Loucy (cell line): ENCODE results near the gene TUBA3D.
A peak's percentile ranks its signal among the peaks of the same experiment; 100 is the strongest.
"Not testable (repeated sequence)": the region's sequence is repeated elsewhere in the genome, so short reads cannot be mapped to it uniquely, and the experiment has no call there.

ENCODE experiments used
- H2AFZ ChIP-seq: fragments of 200-600 bp; sonication (generic); 2 replicates; pipeline ENCODE4 v1.6.0; 2016; ENCODE audit warnings: antibody characterized with exemption, mild to moderate bottlenecking, low read length, moderate library complexity
- H3F3A ChIP-seq: fragments of 200-600 bp; 2 replicates; pipeline ENCODE4 v1.6.0; 2016; ENCODE audit warnings: antibody characterized with exemption, low read depth, mild to moderate bottlenecking
- H3K27me3 ChIP-seq: fragments of 200-600 bp; sonication (generic); 2 replicates; pipeline ENCODE4 v1.6.1; 2014; ENCODE audit warnings: low read length, mild to moderate bottlenecking; ENCODE audit not compliant: insufficient read depth, poor library complexity, severe bottlenecking
- H3K36me3 ChIP-seq: fragments of 200-600 bp; sonication (generic); 2 replicates; pipeline ENCODE4 v1.6.1; 2016; ENCODE audit warnings: low read length; ENCODE audit not compliant: insufficient read depth
- H3K4me1 ChIP-seq: fragments of 200-600 bp; sonication (generic); 2 replicates; pipeline ENCODE4 v1.5.1; 2014; ENCODE audit warnings: low read length, mild to moderate bottlenecking; ENCODE audit not compliant: insufficient read depth, poor library complexity, severe bottlenecking
- H3K4me2 ChIP-seq: fragments of 200-600 bp; sonication (generic); 2 replicates; pipeline ENCODE4 v1.6.0; 2014; ENCODE audit warnings: antibody characterized with exemption, low read length, low read depth, mild to moderate bottlenecking; ENCODE audit not compliant: poor library complexity, severe bottlenecking
- H3K4me3 ChIP-seq: fragments of 200-600 bp; sonication (generic); 2 replicates; pipeline ENCODE4 v1.5.1; 2014; ENCODE audit warnings: low read length, mild to moderate bottlenecking, mixed read lengths; ENCODE audit not compliant: poor library complexity, severe bottlenecking
- H3K79me2 ChIP-seq: fragments of 200-600 bp; sonication (generic); 2 replicates; pipeline ENCODE4 v1.6.1; 2014; ENCODE audit warnings: low read length; ENCODE audit not compliant: insufficient read depth
- H3K9ac ChIP-seq: fragments of 200-600 bp; sonication (generic); 2 replicates; pipeline ENCODE4 v1.6.0; 2014; ENCODE audit warnings: mild to moderate bottlenecking, low read depth, low read length, moderate library complexity; ENCODE audit not compliant: poor library complexity, severe bottlenecking
- H3K9me2 ChIP-seq: fragments of 200-600 bp; sonication (generic); replicated peaks from 2 replicates; pipeline ENCODE4 v1.6.1; 2016; ENCODE audit warnings: low read depth, low read length, mixed read lengths
- H3K9me3 ChIP-seq: fragments of 200-600 bp; sonication (generic); 2 replicates; pipeline ENCODE4 v1.6.1; 2014; ENCODE audit warnings: mild to moderate bottlenecking, antibody characterized with exemption, low read length, low read depth; ENCODE audit not compliant: insufficient read depth
- H4K20me1 ChIP-seq: fragments of 200-600 bp; sonication (generic); 2 replicates; pipeline ENCODE4 v1.6.0; 2014; ENCODE audit warnings: antibody characterized with exemption, low read length, mild to moderate bottlenecking; ENCODE audit not compliant: insufficient read depth, poor library complexity, severe bottlenecking
- CTCF ChIP-seq: fragments of 200-600 bp; sonication (generic); conservative IDR thresholded peaks from 2 replicates; pipeline ENCODE4 v1.5.1; 2014; ENCODE audit warnings: mild to moderate bottlenecking, antibody characterized with exemption, low read length
- EZH2phosphoT487 ChIP-seq: fragments of 200-600 bp; IDR thresholded peaks from 2 replicates; pipeline ENCODE4 v1.6.1; 2018; ENCODE audit warnings: antibody characterized with exemption, mild to moderate bottlenecking, moderate library complexity, borderline replicate concordance

The TUBA3D gene

DNA sequence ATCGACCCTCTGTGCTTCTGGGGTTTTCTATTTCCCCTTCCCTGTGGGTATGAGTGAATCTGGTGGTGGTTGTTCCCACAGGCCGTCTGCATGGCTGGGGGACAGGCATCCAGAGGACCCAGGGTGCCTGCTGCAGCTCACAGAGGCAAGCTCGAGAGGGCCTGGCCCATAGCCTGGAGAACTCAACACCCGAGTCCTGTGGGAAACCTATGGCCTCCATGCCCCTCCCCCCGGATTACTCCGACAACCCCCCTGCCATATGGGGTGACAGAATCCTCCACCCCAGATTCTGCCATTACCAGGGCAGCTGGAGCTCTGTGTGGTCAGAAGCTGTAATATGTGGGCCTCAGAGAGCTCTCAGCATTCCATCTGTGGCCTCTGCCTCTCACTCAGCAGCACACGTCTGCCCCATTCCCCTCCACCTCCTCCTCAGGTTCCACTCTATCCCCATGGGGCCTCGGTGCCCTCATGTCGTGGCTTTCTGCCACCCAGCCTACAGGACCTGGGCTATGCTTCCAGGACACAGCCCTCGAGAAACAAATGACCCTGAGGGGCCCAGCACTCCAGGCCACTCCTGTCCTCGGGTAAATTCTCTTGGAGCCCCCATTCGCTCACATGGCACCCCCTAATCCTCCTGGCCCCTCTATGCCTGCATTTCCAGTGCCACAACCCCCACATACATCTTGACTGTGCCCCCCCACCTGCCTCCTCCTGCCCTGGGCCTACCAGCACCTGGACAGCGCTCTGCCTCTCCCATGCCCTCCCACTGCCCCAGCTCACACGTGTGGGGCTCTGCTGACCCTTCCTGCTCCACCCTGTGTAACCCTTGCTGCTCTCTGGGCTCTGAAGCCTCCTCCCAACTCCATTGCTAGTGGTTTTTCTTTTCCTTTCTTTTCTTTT is 12.6 kb downstream of the TUBA3D start:
- H3K9ac ChIP-seq = peak overlapping the region; percentile 43
- no peak for TF ChIP-seq CTCF
- no peak for TF ChIP-seq EZH2phosphoT487

GRCh38 chr2:131490616-131491468 is 14.9 kb downstream of the TUBA3D start:
- H3K36me3 ChIP-seq, H3K9me2 ChIP-seq, H3F3A ChIP-seq, H3K27me3 ChIP-seq, H2AFZ ChIP-seq, H3K9me3 ChIP-seq: not testable (repeated sequence)
- H3K79me2 ChIP-seq = peaks cover 82% of the 10 kb centered on the region
- peaks cover 47% of the 10 kb centered on the region for H4K20me1 ChIP-seq
- H3K4me2 ChIP-seq = peak overlapping the region; percentile 96
- H3K9ac ChIP-seq = peak overlapping the region; percentile 99
- H3K4me1 ChIP-seq = peaks cover 29% of the 10 kb centered on the region
- H3K4me3 ChIP-seq = peak overlapping the region; percentile 99

More for the DNA sequence above, 12.6 kb downstream of the TUBA3D start:
- Histone ChIP-seq H3K9me2 (no peaks in the 10 kb centered on the region), H3K4me3 (peak overlapping the region; percentile 40), H3F3A (no peaks in the 10 kb centered on the region), H3K9me3 (no peaks in the 10 kb centered on the region), H3K4me2 (peak overlapping the region; percentile 64), H4K20me1 (peaks cover 28% of the 10 kb centered on the region), H3K4me1 (peaks cover 16% of the 10 kb centered on the region), H3K79me2 (peaks cover 59% of the 10 kb centered on the region), H2AFZ (no peak overlapping the region), H3K27me3 (no peaks in the 10 kb centered on the region), H3K36me3 (no peaks in the 10 kb centered on the region; the same call in 1 of the 2 replicates)

DNA sequence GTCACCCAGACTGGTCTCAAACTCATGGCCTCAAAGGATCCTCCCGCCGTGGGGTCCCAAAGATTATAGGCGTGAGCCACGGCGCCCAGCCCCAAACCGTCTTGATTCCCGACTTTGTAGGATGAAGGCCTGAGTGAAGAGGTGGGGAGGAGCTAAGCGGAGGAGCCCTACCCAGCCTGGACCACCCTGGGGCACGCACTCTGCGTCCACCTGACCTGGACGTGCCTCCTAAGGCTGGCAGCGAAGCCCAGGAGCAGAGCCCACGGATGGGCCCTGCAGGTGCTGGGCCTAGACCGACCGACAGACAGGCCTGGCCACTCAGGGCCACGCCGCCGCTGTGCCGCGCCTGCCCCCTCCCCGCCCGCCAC is 15.5 kb downstream of the TUBA3D start:
- peak overlapping the region; percentile 99 for H3K9ac ChIP-seq
- peaks cover 49% of the 10 kb centered on the region for H4K20me1 ChIP-seq
- H3K4me3 ChIP-seq = peak overlapping the region; percentile 99
- not testable (repeated sequence) for H3K9me2 ChIP-seq, H3F3A ChIP-seq, H3K9me3 ChIP-seq, H3K36me3 ChIP-seq, H3K27me3 ChIP-seq, H2AFZ ChIP-seq
- peak overlapping the region; percentile 96 for H3K4me2 ChIP-seq
- H3K79me2 ChIP-seq = peaks cover 84% of the 10 kb centered on the region
- peaks cover 34% of the 10 kb centered on the region for H3K4me1 ChIP-seq

DNA sequence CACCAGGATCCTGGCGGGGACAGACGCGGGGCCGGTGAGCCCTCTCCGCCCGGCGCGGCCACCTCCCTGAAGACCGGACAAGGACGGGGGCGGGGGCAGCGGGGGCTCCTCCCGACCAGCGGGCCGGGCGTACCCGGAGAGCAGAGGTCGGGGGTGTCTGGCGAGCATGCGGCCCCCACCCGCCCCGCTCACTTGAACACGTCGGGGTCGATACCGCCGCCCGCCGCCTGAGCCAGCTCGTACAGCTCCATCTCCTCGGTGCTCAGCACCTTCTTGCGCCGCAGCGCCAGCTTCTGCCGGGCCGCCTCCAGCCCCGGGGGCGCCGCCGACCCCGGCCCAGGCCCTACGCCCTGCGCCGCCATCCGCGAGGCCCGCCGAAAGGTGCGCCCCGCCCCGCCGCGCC is 16.1 kb downstream of the TUBA3D start, which contains the start of gene MZT2A:
Gene MZT2A, minus strand, starts transcription at position 383 of the 403 bp plus-strand sequence. Its CDS starts 21 bp downstream, at position 362.
- Histone ChIP-seq H4K20me1 (peaks cover 49% of the 10 kb centered on the region), H3K4me3 (peak within 1 kb of the TSS; percentile 99), H3K4me2 (peak within 1 kb of the TSS; percentile 96), H2AFZ (peak within 1 kb of the TSS; percentile 97), H3K4me1 (peaks cover 34% of the 10 kb centered on the region), H3K9ac (peak within 1 kb of the TSS; percentile 99), H3K79me2 (peaks cover 84% of the 10 kb centered on the region)
- H3K27me3 ChIP-seq, H3K36me3 ChIP-seq, H3K9me3 ChIP-seq, H3F3A ChIP-seq, H3K9me2 ChIP-seq: not testable (repeated sequence)
